CD4-positive, alpha-beta T cell treated with Interleukin-2 at 100 ng/mL for 4 hours (primary cell): ENCODE results near the gene RAC3.

ENCODE experiments used
- DNase-seq: peaks from one replicate; pipeline ENCODE4 v3.0.0-alpha.2; 2020; ENCODE audit warnings: low spot score

The RAC3 gene

GRCh38 chr17:82031303-82031884, at the start of gene RAC3:
Gene RAC3, plus strand, starts transcription at chr17:82031678. Its CDS starts 84 bp downstream, at chr17:82031762.
- no peak for DNase-seq

- no peak for DNase-seq
Observed at GRCh38 chr17:81983011-81983638, 48.4 kb upstream of the RAC3 start.

- DNase-seq, result no peak
Observed at GRCh38 chr17:81983639-81984373, 47.7 kb upstream of the RAC3 start.

GRCh38 chr17:81984773-81985410, 46.6 kb upstream of the RAC3 start:
- DNase-seq, result no peak

- no peak for DNase-seq
Observed at GRCh38 chr17:81986606-81987005, 44.9 kb upstream of the RAC3 start.

- DNase-seq, result no peak
Observed at GRCh38 chr17:81987161-81987770, 44.2 kb upstream of the RAC3 start.

- DNase-seq, result no peak
Observed at GRCh38 chr17:81990836-81991683, 40.4 kb upstream of the RAC3 start.

- no peak for DNase-seq
Observed at GRCh38 chr17:81991684-81992305, 39.7 kb upstream of the RAC3 start.

GRCh38 chr17:81992306-81993102, 39.0 kb upstream of the RAC3 start:
- DNase-seq, result no peak

GRCh38 chr17:81993729-81994592, 37.5 kb upstream of the RAC3 start:
- DNase-seq, result no peak

- no peak for DNase-seq
Observed at GRCh38 chr17:81994593-81995462, 36.6 kb upstream of the RAC3 start.

- no peak for DNase-seq
Observed at GRCh38 chr17:81995463-81996231, 35.8 kb upstream of the RAC3 start.

GRCh38 chr17:81996232-81996756, 35.2 kb upstream of the RAC3 start:
- DNase-seq, result no peak

GRCh38 chr17:81996757-81997441, 34.6 kb upstream of the RAC3 start:
- DNase-seq, result no peak

GRCh38 chr17:81998212-81998611, 33.3 kb upstream of the RAC3 start:
- DNase-seq, result no peak

- no peak for DNase-seq
Observed at GRCh38 chr17:81998691-81999438, 32.6 kb upstream of the RAC3 start.
